ENCODE measurements around the gene FHOD1.

The FHOD1 gene

DNA sequence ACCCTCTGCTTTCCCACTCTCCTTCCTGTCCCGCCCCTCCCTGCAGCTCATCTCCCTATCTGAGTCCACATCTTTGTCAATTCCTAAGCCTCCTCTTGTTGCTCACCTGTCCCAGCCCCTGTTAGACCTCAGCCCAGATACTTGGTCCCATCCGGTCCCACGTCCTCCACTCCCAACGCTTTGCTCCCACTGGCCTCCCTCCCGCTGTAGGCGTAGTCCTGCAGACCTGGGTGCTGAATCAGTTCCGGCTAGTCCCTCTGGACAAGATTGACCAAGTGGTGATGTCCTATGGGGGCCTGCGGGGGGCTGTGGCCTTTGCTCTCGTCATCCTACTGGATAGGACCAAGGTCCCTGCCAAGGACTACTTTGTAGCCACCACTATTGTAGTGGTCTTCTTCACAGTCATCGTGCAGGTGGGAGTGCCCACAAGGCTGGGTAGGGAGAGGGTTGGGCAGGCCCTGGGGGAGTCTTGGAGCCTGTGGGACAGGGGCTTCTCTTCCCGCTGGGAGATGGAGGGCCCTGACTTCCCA, 9.5 kb upstream of the FHOD1 start:
- Histone ChIP-seq H3K27me3 (ENCODE audit: control insufficient read depth, insufficient read depth, low read length) (no peaks in the 10 kb centered on the region), H3K9ac (no peak overlapping the region), H3K36me3 (ENCODE audit: control insufficient read depth, insufficient read depth, low read length) (no peaks in the 10 kb centered on the region), H2AFZ (no peak overlapping the region), H3K4me2 (ENCODE audit: low read length) (no peak overlapping the region), H3K9me3 (ENCODE audit: control insufficient read depth, low read length) (no peaks in the 10 kb centered on the region), H3K4me1 (peaks cover 12% of the 10 kb centered on the region), H3K27ac (no peak overlapping the region), H3K79me2 (no peaks in the 10 kb centered on the region), H3K4me3 (ENCODE audit: low read depth, low read length) (no peak overlapping the region)
- TF ChIP-seq, protein P1, sequence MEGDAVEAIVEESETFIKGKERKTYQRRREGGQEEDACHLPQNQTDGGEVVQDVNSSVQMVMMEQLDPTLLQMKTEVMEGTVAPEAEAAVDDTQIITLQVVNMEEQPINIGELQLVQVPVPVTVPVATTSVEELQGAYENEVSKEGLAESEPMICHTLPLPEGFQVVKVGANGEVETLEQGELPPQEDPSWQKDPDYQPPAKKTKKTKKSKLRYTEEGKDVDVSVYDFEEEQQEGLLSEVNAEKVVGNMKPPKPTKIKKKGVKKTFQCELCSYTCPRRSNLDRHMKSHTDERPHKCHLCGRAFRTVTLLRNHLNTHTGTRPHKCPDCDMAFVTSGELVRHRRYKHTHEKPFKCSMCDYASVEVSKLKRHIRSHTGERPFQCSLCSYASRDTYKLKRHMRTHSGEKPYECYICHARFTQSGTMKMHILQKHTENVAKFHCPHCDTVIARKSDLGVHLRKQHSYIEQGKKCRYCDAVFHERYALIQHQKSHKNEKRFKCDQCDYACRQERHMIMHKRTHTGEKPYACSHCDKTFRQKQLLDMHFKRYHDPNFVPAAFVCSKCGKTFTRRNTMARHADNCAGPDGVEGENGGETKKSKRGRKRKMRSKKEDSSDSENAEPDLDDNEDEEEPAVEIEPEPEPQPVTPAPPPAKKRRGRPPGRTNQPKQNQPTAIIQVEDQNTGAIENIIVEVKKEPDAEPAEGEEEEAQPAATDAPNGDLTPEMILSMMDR (IDR thresholded peaks at IDR 0.05): no peak

DNA sequence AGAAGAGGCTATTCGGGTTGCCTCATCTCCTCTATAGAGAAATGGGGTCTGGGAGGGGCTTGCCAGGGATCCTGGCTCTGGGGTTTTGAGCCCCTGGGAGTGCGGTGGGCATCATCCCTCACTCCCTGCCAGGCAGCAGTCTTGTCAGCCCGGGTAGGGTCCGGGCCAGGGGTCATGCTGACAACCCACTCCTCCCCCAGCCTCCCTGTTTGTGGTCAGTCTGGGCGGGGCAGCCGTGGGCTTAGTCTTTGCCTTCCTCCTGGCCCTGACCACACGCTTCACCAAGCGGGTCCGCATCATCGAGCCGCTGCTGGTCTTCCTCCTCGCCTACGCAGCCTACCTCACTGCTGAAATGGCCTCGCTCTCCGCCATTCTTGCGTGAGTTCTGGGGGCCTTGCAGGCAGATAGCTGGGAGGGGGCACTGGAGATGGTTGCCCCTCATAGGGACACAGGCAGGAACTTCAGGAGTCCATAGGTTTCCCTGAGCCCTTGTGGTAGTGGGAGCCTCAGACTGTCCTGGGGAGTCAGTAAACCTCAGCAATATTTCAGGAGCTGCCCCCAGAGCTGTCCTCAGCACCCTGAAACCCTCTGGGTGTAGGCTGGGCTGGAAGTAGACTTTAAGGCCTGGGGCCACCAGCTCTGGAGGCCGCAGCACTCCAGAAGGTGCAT, 8.4 kb upstream of the FHOD1 start:
- no peak overlapping the region for H3K4me2 ChIP-seq (ENCODE audit: low read length)
- H3K27me3 ChIP-seq (ENCODE audit: control insufficient read depth, insufficient read depth, low read length): no peaks in the 10 kb centered on the region
- TF ChIP-seq, protein P1 (IDR thresholded peaks at IDR 0.05): no peak
- no peaks in the 10 kb centered on the region for H3K9me3 ChIP-seq (ENCODE audit: control insufficient read depth, low read length)
- no peak overlapping the region for H2AFZ ChIP-seq
- peaks cover 12% of the 10 kb centered on the region for H3K4me1 ChIP-seq
- H3K79me2 ChIP-seq: no peaks in the 10 kb centered on the region
- H3K27ac ChIP-seq: no peak overlapping the region
- H3K4me3 ChIP-seq (ENCODE audit: low read depth, low read length): no peak overlapping the region
- no peak overlapping the region for H3K9ac ChIP-seq
- no peaks in the 10 kb centered on the region for H3K36me3 ChIP-seq (ENCODE audit: control insufficient read depth, insufficient read depth, low read length)

DNA sequence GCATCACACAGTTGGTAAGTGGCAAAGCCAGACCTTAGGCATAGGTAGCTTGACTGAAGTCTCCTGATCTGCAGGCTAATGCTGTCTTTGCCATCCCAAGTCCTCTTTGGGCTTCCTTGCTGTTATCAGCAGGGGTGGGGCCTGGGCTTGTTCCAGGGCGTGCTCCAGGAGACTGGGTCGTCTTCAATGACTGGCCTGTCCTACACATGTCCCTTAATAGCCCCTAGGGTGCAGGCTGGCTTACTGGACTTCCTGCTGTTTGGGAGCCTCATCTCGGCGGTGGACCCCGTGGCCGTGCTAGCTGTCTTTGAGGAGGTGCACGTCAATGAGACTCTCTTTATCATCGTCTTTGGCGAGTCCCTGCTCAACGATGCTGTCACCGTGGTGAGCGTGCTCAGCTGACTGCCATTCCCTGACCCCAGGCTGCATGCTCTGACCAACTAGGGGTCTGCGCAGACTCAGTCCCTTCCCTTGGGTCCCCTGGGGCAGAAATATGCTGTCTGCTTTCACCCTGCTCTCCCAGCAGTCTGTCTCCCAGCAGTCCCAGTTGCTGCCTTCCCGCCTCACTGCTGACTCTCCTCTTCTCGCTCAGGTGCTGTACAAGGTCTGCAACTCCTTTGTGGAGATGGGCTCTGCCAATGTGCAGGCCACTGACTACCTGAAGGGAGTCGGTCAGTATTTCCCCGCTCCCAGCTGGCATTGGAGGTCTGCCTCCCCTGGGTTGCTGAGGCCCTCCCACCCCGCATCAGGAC, 7.7 kb upstream of the FHOD1 start:
- no peak overlapping the region for H3K27ac ChIP-seq
- no peak overlapping the region for H2AFZ ChIP-seq
- no peak overlapping the region for H3K9ac ChIP-seq
- H3K36me3 ChIP-seq (ENCODE audit: control insufficient read depth, insufficient read depth, low read length): no peaks in the 10 kb centered on the region
- peaks cover 8% of the 10 kb centered on the region for H3K4me1 ChIP-seq
- TF ChIP-seq, protein P1 (IDR thresholded peaks at IDR 0.05): no peak
- H3K79me2 ChIP-seq: no peaks in the 10 kb centered on the region
- no peaks in the 10 kb centered on the region for H3K27me3 ChIP-seq (ENCODE audit: control insufficient read depth, insufficient read depth, low read length)
- no peak overlapping the region for H3K4me3 ChIP-seq (ENCODE audit: low read depth, low read length)
- no peaks in the 10 kb centered on the region for H3K9me3 ChIP-seq (ENCODE audit: control insufficient read depth, low read length)
- no peak overlapping the region for H3K4me2 ChIP-seq (ENCODE audit: low read length)

DNA sequence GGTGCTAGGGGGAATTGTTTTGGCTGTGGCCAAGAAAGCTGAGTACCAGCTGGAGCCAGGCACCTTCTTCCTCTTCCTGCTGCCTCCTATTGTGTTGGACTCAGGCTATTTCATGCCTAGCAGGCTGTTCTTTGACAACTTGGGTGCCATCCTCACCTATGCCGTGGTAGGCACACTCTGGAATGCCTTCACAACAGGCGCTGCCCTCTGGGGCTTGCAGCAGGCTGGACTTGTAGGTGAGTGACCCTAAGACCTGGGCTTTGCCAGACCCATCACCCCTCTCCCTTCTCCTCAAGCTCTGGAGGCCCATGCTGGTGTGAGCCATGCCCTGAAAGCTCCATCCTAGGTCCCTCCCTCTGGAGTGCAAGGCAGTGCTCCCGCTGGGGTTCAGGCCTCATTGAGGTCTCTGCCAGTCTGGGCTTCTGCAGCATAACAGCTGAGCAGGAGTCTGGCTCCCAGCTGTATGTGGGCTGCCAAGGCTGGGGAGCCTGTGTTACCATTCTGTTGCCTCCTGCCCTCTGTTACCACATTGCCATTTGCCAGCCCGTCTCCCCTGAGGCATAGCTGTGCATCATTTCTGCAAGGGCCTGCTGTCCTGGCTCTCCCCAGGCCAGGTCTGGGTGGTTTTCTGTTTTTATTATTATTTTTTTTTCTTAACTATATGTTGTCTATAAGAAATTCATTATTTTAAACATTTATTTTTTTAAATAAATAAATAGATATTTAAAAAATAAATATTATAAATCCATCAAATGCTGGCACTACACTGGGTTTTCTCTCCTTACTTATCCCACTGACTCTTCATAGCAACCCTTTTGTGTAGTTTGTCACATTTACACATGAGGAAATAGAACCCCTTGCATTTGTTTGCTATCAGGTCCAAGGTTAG, 5.6 kb upstream of the FHOD1 start:
- H3K4me2 ChIP-seq (ENCODE audit: low read length): no peak overlapping the region

More for the DNA sequence above, 5.6 kb upstream of the FHOD1 start:
- no peaks in the 10 kb centered on the region for H3K27me3 ChIP-seq (ENCODE audit: control insufficient read depth, insufficient read depth, low read length)
- H3K4me3 ChIP-seq (ENCODE audit: low read depth, low read length): no peak overlapping the region
- H3K36me3 ChIP-seq (ENCODE audit: control insufficient read depth, insufficient read depth, low read length): no peaks in the 10 kb centered on the region
- H2AFZ ChIP-seq: no peak overlapping the region
- H3K4me1 ChIP-seq: peaks cover 2% of the 10 kb centered on the region
- H3K27ac ChIP-seq: no peak overlapping the region
- H3K9me3 ChIP-seq (ENCODE audit: control insufficient read depth, low read length): no peaks in the 10 kb centered on the region
- H3K9ac ChIP-seq: no peak overlapping the region
- no peaks in the 10 kb centered on the region for H3K79me2 ChIP-seq
- TF ChIP-seq, protein P1 (IDR thresholded peaks at IDR 0.05): no peak
